IPS-11a (cell line): ENCODE data around the gene LRRC74A.

Experiments
- H3K4me3 ChIP-seq: one replicate; pipeline ENCODE4 v1.5.1; 2013; ENCODE audit warnings: low read depth, low read length, control low read depth

Gene LRRC74A

DNA sequence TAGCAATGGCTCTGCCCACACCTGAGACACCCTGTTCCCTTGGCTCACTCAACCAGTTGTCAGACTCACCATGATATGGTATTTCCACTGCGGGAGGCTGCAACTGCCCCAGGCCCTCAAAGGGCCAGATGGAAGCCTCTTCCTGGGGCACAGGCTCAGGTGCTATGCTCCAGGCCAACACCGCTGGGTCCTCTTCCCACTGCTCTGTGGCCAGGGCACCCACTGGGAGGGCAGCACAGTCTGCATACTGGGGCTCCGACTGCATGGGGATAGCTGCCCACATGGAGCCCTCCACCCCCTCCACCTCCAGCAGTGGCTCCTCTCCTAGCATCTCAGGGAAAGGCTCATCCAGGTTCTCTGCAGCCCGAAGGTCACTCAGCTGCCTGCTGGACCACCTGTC is 17.2 kb upstream of the LRRC74A start:
- no peak overlapping the region for H3K4me3 ChIP-seq

DNA sequence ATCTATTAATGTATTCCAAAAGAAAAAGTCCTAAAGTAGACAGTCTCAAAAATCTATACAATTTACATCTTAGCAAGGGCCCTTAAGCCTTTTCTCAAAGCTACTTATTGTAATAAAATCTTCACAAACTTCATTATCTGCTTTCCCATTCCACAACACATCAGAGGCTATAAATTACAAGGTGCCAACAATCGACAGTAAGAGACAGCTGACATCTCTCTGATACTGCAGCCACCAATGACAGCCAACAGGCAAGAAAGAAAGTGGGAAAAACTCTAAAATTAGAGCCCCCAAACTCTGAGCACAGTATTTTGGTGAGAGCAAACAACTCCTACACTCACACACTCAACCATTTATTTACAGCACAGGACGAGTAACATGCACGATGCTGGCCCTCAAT is 15.7 kb upstream of the LRRC74A start:
- no peak overlapping the region for H3K4me3 ChIP-seq

DNA sequence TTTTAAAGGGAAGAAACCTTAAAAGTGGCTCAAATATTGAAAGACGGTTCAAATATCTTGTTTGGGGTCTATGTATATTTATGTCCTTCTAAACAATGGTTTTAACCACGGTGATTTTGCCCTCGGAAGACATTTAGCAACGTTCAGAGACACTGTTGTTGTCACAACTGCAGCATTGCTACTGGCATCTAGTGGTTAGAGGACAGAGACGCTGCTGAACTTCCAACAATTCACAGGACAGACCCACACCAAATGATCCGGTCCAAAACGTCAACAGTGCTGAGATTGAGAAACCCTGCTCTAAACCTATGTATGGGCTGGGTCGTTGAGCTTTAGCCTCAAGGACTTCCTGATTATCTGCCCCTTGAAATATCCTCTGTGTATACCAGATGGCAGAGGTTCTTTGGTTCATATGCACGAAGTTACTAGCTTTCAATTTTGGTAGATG is 15.2 kb upstream of the LRRC74A start:
- H3K4me3 ChIP-seq, result no peak overlapping the region

DNA sequence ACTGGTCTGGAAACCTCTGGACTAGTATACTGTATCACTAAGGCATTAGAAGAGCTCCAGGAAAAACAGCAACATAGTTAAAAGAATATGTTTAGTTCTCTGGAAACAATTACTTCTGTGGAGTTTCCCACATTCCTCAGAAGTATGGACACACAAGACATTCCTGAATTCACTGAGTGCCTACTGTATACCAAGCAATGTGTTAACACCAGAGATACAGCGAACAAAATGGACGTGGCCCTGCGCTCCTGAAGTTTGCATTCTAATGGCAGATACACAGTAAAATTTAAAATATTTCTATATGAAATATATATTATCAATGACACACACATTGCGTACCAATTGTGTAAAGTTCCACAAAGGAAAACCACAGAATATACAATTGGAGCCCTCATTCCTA is 14.6 kb upstream of the LRRC74A start:
- peak overlapping the region; percentile 79 for H3K4me3 ChIP-seq

DNA sequence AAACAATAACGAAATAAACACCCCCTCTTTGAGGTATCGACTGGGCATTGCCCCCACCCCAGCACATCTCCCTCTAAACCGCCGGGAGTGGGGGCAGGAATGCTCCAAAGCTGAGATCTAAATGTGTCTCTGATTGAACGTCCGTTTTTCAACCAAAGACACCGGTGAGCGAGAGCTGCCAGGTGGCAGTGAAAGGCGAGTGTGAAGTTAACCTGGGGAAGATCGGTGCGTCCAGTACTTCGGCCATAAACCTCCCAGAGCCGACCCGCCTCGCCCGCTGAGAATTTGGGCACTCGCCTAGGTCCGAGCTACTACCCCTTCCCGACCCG is 14.2 kb upstream of the LRRC74A start:
- H3K4me3 ChIP-seq, result peak overlapping the region; percentile 79

DNA sequence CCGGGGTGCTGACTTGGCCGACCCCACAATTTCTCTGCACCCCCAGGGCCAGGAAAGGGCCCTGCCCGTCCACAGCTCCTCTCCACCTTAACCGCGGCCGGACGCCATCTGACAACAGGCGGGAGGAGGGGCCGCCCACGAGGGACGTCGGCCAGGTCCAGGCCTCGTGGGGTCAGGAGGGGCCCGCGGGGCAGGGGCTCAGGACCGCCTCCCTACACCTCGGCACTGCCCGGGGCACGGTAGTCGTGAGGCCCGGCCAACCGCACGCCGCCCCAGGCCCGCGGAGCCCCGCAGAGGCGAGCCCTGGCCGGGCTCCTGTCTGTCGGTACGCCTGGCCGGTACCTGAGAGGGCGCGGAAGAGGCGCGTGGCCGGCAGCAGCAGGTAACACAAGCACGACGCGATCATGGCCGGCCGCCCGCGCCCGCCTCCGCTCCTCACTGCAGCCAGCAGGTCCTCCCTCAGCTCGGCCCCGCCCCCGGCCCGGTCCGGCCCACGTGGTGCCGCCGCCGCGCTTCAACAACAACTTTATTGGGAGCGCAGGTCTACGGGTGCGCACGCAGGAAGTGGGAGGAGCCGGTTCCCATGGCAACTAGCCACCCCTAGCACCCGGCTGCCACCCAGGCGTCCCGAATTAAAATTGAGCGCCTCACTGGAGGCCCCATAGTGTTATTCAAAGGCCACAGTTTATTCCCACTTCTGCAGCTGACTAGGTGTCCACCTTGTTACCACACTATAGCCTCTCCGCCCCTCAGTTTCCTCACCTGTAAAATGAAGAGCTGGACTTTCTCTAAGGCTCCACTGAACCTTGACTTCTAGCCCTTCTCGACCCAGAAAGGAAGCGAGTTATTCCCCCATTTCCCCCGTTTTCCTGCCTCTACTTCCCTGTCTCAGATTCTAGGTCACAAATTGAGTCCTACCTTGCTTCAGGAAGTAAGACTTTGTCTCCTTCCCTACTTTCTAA is 13.5 kb upstream of the LRRC74A start, which contains the start of gene ANGEL1:
Gene ANGEL1, minus strand, starts transcription at position 461 of the 962 bp plus-strand sequence. Its CDS starts 55 bp downstream, at position 406.
- H3K4me3 ChIP-seq, result peak within 1 kb of the TSS; percentile 79

DNA sequence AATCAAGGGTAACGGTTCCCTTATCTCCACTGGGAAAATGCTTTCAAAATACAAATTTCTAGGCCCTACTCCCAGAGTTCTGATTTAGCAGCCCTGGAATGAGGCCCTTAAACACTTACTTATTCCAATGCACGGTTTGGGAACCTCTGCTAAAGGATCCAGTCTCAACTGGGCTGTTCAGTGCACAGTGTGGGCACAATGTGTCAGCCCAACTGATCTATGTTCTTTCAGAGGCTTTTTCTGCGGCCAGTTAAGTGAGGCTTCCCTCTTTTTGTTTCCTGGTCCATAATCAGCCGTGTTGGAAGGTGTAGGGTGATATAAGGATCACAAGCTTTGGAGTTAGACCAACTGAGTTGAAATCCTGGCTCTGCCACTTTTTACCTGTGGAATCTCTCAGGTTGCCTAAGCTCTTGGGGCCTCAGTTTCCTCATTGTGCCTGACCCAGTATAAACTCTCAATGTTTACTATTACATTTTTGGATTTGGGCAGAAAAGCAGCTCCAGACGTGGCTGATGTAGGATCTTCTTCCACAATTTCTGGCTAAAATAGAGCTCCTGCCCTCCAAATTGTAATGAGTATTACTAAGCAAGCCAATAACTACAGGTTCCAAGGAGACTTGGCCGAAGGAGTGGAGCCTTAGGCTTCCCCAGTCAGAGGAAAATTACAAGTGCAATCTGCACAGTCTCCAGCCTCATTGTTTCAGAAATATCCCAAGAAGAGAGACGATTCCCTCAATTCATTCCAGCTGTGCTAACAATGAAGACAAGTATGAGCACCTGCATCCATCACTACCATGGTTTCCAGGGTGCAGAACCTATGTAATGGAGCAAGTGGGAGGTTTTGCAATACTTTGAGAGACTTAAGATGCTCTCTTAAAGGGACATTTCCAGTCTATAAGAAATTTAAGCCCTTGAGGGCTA is 11.2 kb upstream of the LRRC74A start:
- no peak overlapping the region for H3K4me3 ChIP-seq

DNA sequence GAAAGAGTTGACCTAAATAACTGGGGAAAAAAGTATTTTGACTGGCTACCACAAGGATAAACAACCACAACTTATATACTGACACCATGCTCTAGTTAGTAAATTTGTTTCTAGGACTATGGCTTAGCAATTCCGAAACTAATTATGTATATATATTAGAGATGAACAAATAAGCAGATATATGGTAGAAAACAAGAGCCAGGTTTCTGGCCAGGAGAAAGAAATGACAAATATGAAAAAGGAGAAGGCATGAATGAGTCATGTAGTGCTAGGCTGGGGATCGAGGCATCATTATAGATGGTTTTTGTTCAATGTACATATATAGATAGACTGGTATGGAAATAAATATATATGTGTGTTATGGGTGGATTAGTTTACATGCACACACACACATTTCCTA is 5.5 kb upstream of the LRRC74A start:
- H3K4me3 ChIP-seq, result no peak overlapping the region

DNA sequence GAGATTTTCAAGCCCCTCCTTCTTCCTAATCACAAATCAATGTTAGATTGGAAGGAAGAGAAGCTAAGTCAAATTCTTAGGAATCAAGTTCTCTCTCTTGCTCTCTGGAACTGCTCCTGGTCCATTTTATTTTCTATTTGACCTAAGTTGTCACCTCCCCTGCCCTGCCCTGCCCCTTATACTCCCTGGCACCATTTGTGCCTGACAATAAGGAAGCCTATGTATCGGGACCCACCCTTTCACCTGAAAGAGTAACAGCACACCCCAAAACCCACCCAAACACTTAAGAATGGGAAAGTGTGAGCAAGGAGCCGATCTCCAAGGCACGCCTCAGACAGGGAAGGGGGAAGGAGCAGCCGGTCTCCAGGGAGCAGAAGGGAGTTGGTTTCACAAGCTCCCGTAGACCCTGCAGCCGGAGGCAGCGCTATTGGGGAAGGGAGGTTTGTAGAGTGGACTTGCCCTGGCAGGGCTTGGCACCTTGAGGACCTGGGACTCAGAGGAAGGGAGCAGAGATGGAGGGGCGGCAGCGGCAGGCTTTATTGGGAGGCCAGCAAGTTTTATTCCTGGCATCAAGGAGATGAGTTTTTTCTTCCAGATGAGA is 1.6 kb downstream of the LRRC74A start:
- no peak overlapping the region for H3K4me3 ChIP-seq

DNA sequence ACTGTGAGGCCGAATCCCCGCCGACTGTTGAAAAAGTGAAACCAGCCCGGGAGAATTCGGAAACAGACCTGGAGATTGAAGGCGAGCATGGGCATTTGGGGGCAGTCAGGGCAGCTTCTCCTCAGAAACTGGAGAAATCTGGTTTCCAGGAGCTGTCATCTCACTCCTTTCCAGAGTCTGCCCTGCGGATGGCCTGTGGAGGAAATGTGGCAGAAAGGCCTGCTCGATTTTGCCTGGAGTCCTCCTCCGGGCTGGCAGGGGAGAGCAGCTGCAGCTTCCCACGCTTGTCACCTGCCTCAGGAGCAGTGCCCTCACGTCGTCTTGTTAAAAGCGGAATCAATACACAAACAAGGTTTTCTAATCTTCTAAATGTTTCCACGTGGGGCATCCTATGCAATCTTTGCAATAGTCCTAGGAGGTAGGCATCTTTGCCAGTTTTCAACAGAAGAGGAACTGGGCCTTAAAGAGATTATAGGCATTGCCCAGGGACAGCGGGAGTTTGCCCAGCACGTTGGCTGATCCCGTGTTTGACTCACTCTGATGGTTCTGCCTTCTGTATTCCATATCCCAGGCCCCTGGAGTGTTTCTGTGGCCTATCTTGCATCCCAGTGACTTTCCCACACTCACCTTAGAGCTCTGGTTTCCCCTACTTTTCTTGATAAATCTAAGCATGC is 2.3 kb downstream of the LRRC74A start:
- H3K4me3 ChIP-seq, result no peak overlapping the region

DNA sequence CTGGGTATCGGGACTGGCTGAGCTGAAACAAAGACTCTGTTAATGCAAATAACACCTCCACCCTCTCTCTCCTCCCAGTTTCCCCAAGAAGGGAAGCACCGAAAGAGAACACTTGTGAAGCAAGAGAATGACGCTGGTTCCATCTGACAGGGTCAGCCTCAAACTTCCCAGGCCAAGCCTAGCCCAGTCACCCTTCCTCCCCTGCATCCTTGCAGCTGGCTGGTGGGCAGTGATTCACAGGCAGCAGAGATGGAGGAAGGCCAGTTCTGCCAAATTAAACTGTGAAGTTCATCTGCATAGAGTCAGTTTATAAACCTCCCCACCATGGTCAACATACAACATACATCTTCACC is 2.8 kb downstream of the LRRC74A start:
- H3K4me3 ChIP-seq, result no peak overlapping the region

DNA sequence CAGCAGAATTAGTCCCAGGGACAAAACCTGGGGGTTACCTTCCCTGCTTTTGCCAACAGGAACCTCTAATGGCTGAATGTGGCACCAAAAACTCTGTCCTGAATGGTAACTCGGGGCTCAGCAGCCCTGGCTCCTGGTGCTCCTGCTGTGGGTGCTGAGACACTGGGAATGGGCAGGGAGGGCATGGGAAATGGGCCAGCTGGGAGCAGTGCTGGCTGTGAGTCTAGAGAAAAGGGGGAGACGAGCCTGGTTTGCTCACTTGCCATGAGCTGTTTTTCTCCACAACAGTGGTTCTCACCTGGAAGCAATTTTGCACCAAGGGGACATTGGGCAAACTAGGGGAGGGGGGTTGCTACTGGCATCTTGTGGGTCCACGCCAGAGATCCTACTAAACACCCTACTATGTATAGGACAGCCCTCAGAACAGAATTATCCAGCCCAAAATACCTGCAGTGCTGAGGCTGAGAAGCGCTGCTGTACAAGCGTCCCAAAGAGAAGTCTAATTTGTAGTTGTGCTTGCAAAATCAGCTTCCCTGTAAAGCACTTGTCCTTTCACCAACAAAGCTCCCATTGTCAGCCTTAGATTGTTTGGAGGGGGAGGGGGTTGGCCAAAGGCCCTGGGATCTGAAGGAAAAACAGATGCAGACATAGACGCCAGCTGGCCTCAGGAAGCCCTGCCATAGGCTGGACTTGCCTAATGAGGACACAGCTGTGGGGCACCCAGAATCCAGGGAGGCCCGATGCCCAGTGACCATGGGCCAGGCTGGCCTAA is 3.6 kb downstream of the LRRC74A start:
- no peak overlapping the region for H3K4me3 ChIP-seq

DNA sequence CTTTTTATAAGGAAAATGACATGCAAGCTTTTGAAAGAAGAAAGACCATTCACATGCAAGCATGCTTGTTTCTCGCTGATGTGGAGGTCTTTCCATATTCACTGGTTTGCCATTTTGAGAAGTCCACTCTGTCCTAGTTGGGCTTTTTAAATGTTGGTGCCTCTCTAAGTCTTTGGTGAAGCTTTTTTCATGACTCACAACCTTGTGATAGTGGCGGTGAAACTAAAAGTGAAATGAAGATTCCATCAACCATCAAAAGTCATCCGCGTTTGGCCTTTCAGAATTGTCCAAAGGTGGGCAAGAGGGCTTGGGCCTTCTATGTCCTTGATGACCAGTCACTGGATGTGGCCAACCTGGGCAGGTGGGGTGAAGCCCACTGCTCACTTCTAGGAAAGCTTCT is 4.3 kb downstream of the LRRC74A start:
- no peak overlapping the region for H3K4me3 ChIP-seq

DNA sequence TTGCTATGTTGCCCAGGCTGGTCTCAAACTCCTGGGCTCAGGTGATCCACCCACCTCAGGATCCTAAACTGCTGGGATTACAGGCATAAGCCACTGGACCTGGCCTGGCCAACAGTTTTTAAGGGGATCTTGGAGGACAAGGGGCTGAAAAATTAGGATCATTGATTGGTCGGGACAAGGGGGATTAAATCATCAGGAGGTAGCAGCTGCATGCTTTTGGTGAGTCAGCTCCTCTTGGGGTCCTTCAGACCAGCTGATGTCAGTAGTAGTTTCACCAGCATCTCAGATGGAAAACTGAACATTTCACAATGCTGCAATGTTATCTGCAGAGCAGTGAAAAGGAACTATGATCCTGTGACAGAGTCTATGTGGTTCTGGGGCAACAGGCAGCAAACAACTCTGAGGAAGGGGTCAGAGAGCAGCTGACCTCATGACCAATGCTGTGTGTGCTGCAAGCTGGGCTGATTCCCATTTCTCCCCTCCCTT is 6.3 kb downstream of the LRRC74A start:
- no peak overlapping the region for H3K4me3 ChIP-seq

DNA sequence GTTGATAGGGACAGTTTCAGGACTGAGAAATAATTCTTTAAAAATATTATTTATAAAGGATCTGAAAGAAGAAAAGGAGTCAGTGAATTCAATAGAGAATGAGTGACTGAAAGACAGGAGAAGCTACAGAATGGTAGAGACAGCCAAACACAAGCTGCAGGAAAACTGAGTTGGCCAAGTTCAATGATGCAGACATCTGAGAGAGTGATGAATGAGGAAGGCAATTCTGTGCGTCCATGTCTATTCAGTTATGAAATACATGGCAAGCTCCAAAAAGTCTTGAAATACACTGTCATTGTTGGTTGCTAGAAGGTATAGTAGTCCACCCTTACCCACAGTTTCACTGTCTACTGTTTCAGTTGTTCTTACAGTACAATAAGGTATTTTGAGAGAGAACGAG is 6.8 kb downstream of the LRRC74A start:
- no peak overlapping the region for H3K4me3 ChIP-seq

DNA sequence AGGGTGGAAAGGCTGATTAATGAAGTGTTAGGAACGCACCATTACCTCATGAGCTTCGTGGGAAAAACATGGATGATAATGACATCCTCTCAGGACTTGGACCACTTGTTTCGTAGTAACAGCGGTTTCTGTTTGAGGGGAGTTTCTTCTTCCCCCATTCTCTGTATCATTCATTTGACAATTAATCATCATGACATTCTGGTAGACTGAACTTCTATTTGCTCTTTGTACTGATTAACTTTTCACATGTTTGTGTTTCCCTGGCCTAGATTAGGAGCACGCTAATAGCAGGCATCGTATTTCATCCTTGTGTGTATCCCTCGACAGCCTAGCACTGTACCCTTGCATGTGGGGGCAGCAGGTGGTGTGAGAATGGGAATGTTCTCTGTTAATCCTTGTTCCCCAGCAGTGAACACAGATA is 8.0 kb downstream of the LRRC74A start:
- no peak overlapping the region for H3K4me3 ChIP-seq

DNA sequence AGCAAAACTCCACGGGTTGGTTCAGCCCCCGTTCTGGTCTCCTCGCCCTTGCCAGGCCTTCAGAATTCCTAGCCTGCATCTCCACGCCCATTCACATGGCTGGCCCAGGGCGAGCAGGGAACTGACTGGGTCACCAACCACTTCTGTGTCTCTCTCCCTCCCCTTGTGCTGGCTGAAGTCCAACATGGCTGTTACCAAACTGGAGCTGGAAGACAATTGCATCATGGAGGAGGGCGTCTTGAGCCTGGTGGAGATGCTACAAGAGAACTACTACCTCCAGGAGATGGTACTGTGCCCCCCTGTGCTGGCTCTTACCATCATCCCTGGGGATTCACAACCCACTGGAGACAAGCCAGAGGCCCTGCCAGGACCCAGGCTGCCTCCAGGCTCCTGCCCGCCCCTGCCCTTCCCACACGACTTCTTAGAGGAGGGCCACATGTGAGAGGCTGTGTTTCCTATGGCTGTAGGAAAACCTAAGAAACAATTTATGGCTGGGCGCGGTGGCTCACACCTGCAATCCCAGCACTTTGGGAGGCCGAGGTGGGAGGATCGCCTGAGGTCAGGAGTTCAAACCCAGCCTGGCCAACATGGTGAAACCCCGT is 9.9 kb downstream of the LRRC74A start:
- H3K4me3 ChIP-seq, result no peak overlapping the region

DNA sequence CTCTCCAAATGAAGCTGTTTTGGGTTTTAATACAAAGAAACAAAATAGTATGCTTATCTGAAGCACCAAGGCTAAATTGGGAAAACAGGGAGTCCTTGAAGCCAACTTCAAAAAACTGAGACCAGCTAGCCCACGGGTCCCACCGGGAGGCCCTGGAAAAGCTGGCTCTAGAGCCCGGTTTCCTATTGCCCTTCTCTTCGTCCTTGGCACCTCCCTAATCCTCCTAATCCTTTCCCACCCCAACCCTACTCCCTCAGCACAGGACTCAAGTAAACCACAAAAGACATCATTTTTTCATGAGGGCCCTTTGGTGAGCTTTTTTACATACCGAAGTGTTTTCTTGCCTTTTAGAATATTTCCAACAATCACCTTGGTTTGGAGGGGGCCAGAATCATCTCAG is 11.3 kb downstream of the LRRC74A start:
- H3K4me3 ChIP-seq, result no peak overlapping the region

DNA sequence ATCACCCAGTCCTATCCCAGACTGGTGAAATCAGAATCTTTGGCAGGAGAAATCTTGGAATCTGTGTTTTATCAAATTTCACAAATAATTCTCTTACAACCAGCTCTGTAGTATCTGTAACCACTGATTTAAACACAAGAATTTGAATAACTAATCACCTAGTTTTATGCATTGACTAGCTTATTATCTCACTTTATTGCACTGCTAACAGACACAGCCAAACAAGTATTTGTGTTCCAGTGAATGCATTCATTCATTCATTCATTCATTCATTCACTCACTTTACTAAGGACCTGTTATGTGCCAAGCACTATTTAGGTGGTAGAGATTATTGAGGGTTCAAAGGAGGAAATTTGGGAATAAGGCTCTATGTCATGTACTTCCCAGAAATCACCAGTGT is 16.2 kb downstream of the LRRC74A start:
- H3K4me3 ChIP-seq, result no peak overlapping the region
